ENCODE results near the gene PSMB5. TPM values are rescaled to one million over a fixed set of nuclear protein-coding genes. Genes with fewer than 3 reads are reported as not detected.

The PSMB5 gene
- total and polyA plus RNA-seq, 9 of the 15 experiments (the other 6 are each of a cell fraction or from before 2014, with no cell fraction given), result 198 to 1,870 (median 269) TPM

DNA sequence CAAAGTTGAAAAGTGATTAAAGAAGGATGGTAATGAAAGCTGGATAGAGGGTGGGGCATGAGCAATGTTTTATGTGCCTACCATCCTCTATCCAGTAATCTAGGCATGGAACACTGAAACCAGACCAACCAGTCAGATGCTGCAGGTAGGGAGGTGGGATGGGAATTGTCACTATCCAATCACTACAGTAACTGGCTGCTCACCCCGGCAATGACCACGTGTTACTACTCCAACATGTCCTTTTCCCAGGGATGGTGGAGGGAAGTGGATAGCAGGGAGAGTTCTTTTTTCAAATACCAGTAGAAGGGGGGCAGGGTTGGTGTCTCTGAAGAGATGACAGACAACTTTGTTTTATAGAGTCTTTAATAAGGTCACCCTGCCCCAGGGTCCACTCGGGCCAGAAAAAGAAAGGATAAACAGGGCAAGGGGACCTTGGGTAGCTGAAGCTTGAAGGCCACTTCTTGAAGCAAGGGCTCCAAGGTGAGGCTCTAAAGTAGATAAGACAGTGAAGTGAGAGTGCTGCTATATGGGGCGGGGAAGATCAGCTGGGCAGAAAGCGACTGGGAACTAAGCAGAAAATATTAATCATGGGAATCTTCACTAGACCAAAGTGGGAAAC, 37.3 kb upstream of the PSMB5 start (continued):
- TF ChIP-seq, protein P1, sequence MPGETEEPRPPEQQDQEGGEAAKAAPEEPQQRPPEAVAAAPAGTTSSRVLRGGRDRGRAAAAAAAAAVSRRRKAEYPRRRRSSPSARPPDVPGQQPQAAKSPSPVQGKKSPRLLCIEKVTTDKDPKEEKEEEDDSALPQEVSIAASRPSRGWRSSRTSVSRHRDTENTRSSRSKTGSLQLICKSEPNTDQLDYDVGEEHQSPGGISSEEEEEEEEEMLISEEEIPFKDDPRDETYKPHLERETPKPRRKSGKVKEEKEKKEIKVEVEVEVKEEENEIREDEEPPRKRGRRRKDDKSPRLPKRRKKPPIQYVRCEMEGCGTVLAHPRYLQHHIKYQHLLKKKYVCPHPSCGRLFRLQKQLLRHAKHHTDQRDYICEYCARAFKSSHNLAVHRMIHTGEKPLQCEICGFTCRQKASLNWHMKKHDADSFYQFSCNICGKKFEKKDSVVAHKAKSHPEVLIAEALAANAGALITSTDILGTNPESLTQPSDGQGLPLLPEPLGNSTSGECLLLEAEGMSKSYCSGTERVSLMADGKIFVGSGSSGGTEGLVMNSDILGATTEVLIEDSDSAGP (CRISPR knock-in tag; IDR thresholded peaks at IDR 0.05), result no peak
- no peak for TF ChIP-seq ZNF384 (IDR thresholded peaks at IDR 0.05; ENCODE audit: low read depth, low read length)
- TF ChIP-seq, protein P2, sequence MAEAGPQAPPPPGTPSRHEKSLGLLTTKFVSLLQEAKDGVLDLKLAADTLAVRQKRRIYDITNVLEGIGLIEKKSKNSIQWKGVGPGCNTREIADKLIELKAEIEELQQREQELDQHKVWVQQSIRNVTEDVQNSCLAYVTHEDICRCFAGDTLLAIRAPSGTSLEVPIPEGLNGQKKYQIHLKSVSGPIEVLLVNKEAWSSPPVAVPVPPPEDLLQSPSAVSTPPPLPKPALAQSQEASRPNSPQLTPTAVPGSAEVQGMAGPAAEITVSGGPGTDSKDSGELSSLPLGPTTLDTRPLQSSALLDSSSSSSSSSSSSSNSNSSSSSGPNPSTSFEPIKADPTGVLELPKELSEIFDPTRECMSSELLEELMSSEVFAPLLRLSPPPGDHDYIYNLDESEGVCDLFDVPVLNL (CRISPR knock-in tag; IDR thresholded peaks at IDR 0.05; ENCODE audit: low read depth), result no peak

DNA sequence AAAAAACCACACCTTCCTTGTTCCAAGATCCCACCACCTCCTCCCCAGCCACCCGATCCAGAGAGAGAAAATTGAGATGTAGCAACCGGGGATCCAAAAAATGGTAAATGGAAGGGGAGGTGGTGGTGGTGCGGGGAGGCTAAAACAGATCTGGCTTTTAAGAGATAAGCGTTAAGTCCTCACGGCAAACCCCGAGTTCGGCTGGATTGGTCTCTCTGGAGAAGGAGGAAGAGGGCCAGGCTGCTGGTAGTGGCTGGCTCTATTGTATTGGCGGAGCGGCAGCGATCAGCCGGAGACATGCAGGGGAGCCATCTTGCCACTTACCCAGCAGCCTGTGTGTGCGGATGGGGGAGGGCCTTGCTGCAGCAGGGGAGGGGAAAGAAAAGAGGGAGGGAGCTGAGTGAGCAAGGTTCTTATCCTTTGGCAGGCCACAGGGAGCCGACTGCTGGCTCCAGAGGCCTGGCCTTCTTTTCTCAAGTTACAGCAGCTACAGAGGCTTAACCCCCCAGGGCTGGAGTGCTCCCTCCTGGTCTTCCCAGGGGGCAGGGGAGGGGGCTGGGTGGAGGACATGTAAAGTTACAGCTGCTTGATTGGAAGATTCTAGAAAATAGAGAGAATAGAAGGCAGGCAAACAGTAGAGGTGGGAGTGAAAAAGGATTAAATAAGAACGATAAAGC, 36.7 kb upstream of the PSMB5 start:
- intact Hi-C loops (cut with micrococcal nuclease), result no loop called here
- H3K27ac ChIP-seq (ENCODE audit: extremely low read depth, low read depth, low read length), result peak overlapping the region; percentile 89
- peaks cover 59% of the 10 kb centered on the region for H3K79me2 ChIP-seq (ENCODE audit: control insufficient read depth, insufficient read depth, low read length)
- H3K4me3 ChIP-seq, result peak overlapping the region; percentile 68
- under 1% methylated on average over 13 of the region's 14 CpGs for WGBS (ENCODE audit: insufficient coverage, low coverage, missing lambda C conversion rate)
- peaks cover 76% of the 10 kb centered on the region for H3K36me3 ChIP-seq (ENCODE audit: control insufficient read depth, insufficient read depth, low read length)
- ChIA-PET CTCF (ENCODE audit: low intra/inter-chr PET ratio) (interaction anchor here (0.6 to 7.2 kb wide), 2 partner anchors 39 to 56 kb away, joined by 3 to 109 read pairs; no protein-coding TSS in a partner anchor), POLR2A (interaction anchor here (0.6 to 4.6 kb wide), 17 partner anchors 9 to 194 kb away, joined by 3 to 25 read pairs (median 4); partner anchors contain the start of genes ACIN1, C14orf119, CDH24 and PRMT5)
- H3K27me3 ChIP-seq (ENCODE audit: control insufficient read depth in 2 of 2, insufficient read depth in 2 of 2, low read length in 2 of 2), result no peaks in the 10 kb centered on the region
- peak overlapping the region; percentile 90 for H3K4me2 ChIP-seq (ENCODE audit: insufficient read depth, low read length)
- peak; percentile 98 for FAIRE-seq
- no TSS peak for BruUV-seq (replicated peaks)
- ATAC-seq, result peak; percentile 97
- H3K4me1 ChIP-seq (replicated peaks in 1 of 2; ENCODE audit: control insufficient read depth in 2 of 2, insufficient read depth in 2 of 2, low read length in 2 of 2), result peaks cover 20 to 26% of the 10 kb centered on the region in 2 experiments
- peak; percentile 78 to 94 (median 86) for DNase-seq (ENCODE audit: extremely low read depth in 1 of 4, low spot score in 3 of 4)
- peaks cover 14% of the 10 kb centered on the region; the same call in 1 of the 2 replicates for H4K20me1 ChIP-seq (replicated peaks; ENCODE audit: control insufficient read depth, insufficient read depth, low read length)
- in situ Hi-C loops (cut with MboI), result no loop called here
- H3K9me1 ChIP-seq (ENCODE audit: control insufficient read depth, insufficient read depth, low read length), result peaks cover 2% of the 10 kb centered on the region
- peak overlapping the region; percentile 90 to 91 for H3K9ac ChIP-seq (ENCODE audit: insufficient read depth in 1 of 2, low read depth in 2 of 2, low read length in 2 of 2)
- H3K9me3 ChIP-seq (replicated peaks; ENCODE audit: control insufficient read depth, insufficient read depth, low read depth, low read length), result no peaks in the 10 kb centered on the region
- H2AFZ ChIP-seq (ENCODE audit: low read depth, low read length), result peak overlapping the region; percentile 67
- TF ChIP-seq ZFP1 (CRISPR knock-in tag; IDR thresholded peaks at IDR 0.05) (no peak), NFIC (IDR thresholded peaks at IDR 0.05) (peak; percentile 46; the same call in 1 of the 2 replicates), LCOR (CRISPR knock-in tag; IDR thresholded peaks at IDR 0.05) (peak; percentile 63; the same call in 1 of the 2 replicates), PHF8 (IDR thresholded peaks at IDR 0.05; ENCODE audit: borderline replicate concordance, low read length) (peak; percentile 77; the same call in 1 of the 2 replicates), ZBTB1 (CRISPR knock-in tag; IDR thresholded peaks at IDR 0.05; ENCODE audit: borderline replicate concordance, low read depth) (no peak), EGR1 (conservative IDR thresholded peaks at IDR 0.05) (0 out of 2 replicates have a peak, but pooled peaks have one; percentile 5), EP400 (IDR thresholded peaks at IDR 0.05) (peak; percentile 59; the same call in 1 of the 2 replicates), MAFK (IDR thresholded peaks at IDR 0.05; ENCODE audit: low read length) (no peak), U2AF1 (optimal IDR thresholded peaks at IDR 0.05; ENCODE audit: low read depth, low read length) (no peak), SRSF9 (IDR thresholded peaks at IDR 0.05; ENCODE audit: borderline replicate concordance, low read depth, low read length) (no peak), MTA3 (IDR thresholded peaks at IDR 0.05; ENCODE audit: borderline replicate concordance) (no peak; the same call in 1 of the 2 replicates)
- TF ChIP-seq, protein P3, sequence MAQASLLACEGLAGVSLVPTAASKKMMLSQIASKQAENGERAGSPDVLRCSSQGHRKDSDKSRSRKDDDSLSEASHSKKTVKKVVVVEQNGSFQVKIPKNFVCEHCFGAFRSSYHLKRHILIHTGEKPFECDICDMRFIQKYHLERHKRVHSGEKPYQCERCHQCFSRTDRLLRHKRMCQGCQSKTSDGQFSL (CRISPR knock-in tag; IDR thresholded peaks at IDR 0.05), result no peak
- TF ChIP-seq, protein P3 (tag; IDR thresholded peaks at IDR 0.05), result no peak
